ENCODE data around the gene ERCC8. TPM values are rescaled to one million over a fixed set of nuclear protein-coding genes. Genes with fewer than 3 reads are reported as not detected.
A peak's percentile ranks its signal among the peaks of the same experiment; 100 is the strongest.

ERCC8 gene
- total and polyA plus RNA-seq, 9 of the 15 experiments (the other 6 are each of a cell fraction or from before 2014, with no cell fraction given): 10.1 to 41.8 (median 24.4) TPM

GRCh38 chr5:60961685-60962084, 16.8 kb upstream of the ERCC8 start (continued):
- TF ChIP-seq, protein P1, sequence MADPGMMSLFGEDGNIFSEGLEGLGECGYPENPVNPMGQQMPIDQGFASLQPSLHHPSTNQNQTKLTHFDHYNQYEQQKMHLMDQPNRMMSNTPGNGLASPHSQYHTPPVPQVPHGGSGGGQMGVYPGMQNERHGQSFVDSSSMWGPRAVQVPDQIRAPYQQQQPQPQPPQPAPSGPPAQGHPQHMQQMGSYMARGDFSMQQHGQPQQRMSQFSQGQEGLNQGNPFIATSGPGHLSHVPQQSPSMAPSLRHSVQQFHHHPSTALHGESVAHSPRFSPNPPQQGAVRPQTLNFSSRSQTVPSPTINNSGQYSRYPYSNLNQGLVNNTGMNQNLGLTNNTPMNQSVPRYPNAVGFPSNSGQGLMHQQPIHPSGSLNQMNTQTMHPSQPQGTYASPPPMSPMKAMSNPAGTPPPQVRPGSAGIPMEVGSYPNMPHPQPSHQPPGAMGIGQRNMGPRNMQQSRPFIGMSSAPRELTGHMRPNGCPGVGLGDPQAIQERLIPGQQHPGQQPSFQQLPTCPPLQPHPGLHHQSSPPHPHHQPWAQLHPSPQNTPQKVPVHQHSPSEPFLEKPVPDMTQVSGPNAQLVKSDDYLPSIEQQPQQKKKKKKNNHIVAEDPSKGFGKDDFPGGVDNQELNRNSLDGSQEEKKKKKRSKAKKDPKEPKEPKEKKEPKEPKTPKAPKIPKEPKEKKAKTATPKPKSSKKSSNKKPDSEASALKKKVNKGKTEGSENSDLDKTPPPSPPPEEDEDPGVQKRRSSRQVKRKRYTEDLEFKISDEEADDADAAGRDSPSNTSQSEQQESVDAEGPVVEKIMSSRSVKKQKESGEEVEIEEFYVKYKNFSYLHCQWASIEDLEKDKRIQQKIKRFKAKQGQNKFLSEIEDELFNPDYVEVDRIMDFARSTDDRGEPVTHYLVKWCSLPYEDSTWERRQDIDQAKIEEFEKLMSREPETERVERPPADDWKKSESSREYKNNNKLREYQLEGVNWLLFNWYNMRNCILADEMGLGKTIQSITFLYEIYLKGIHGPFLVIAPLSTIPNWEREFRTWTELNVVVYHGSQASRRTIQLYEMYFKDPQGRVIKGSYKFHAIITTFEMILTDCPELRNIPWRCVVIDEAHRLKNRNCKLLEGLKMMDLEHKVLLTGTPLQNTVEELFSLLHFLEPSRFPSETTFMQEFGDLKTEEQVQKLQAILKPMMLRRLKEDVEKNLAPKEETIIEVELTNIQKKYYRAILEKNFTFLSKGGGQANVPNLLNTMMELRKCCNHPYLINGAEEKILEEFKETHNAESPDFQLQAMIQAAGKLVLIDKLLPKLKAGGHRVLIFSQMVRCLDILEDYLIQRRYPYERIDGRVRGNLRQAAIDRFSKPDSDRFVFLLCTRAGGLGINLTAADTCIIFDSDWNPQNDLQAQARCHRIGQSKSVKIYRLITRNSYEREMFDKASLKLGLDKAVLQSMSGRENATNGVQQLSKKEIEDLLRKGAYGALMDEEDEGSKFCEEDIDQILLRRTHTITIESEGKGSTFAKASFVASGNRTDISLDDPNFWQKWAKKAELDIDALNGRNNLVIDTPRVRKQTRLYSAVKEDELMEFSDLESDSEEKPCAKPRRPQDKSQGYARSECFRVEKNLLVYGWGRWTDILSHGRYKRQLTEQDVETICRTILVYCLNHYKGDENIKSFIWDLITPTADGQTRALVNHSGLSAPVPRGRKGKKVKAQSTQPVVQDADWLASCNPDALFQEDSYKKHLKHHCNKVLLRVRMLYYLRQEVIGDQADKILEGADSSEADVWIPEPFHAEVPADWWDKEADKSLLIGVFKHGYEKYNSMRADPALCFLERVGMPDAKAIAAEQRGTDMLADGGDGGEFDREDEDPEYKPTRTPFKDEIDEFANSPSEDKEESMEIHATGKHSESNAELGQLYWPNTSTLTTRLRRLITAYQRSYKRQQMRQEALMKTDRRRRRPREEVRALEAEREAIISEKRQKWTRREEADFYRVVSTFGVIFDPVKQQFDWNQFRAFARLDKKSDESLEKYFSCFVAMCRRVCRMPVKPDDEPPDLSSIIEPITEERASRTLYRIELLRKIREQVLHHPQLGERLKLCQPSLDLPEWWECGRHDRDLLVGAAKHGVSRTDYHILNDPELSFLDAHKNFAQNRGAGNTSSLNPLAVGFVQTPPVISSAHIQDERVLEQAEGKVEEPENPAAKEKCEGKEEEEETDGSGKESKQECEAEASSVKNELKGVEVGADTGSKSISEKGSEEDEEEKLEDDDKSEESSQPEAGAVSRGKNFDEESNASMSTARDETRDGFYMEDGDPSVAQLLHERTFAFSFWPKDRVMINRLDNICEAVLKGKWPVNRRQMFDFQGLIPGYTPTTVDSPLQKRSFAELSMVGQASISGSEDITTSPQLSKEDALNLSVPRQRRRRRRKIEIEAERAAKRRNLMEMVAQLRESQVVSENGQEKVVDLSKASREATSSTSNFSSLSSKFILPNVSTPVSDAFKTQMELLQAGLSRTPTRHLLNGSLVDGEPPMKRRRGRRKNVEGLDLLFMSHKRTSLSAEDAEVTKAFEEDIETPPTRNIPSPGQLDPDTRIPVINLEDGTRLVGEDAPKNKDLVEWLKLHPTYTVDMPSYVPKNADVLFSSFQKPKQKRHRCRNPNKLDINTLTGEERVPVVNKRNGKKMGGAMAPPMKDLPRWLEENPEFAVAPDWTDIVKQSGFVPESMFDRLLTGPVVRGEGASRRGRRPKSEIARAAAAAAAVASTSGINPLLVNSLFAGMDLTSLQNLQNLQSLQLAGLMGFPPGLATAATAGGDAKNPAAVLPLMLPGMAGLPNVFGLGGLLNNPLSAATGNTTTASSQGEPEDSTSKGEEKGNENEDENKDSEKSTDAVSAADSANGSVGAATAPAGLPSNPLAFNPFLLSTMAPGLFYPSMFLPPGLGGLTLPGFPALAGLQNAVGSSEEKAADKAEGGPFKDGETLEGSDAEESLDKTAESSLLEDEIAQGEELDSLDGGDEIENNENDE (IDR thresholded peaks at IDR 0.05; ENCODE audit: low read depth, low read length): no peak
- TF ChIP-seq, protein P2, sequence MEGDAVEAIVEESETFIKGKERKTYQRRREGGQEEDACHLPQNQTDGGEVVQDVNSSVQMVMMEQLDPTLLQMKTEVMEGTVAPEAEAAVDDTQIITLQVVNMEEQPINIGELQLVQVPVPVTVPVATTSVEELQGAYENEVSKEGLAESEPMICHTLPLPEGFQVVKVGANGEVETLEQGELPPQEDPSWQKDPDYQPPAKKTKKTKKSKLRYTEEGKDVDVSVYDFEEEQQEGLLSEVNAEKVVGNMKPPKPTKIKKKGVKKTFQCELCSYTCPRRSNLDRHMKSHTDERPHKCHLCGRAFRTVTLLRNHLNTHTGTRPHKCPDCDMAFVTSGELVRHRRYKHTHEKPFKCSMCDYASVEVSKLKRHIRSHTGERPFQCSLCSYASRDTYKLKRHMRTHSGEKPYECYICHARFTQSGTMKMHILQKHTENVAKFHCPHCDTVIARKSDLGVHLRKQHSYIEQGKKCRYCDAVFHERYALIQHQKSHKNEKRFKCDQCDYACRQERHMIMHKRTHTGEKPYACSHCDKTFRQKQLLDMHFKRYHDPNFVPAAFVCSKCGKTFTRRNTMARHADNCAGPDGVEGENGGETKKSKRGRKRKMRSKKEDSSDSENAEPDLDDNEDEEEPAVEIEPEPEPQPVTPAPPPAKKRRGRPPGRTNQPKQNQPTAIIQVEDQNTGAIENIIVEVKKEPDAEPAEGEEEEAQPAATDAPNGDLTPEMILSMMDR (IDR thresholded peaks at IDR 0.05 in 2 of 3, conservative IDR thresholded peaks at IDR 0.05 in 1 of 3; ENCODE audit: insufficient read depth in 2 of 3, low read depth in 1 of 3, low read length in 3 of 3): no peak
- TF ChIP-seq, protein P3, sequence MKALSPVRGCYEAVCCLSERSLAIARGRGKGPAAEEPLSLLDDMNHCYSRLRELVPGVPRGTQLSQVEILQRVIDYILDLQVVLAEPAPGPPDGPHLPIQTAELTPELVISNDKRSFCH (CRISPR knock-in tag; IDR thresholded peaks at IDR 0.05): no peak
- TF ChIP-seq, protein P3 (tag; IDR thresholded peaks at IDR 0.05): no peak
- TF ChIP-seq EP300 (IDR thresholded peaks at IDR 0.05; ENCODE audit: low read length): peak; percentile 26; the same call in 1 of the 2 replicates
- TF ChIP-seq NFATC3 (IDR thresholded peaks at IDR 0.05): no peak
- TF ChIP-seq ZNF583 (CRISPR knock-in tag; IDR thresholded peaks at IDR 0.05): no peak
- TF ChIP-seq EP400 (IDR thresholded peaks at IDR 0.05): 0 out of 2 replicates have a peak, but pooled peaks have one; percentile 24
- TF ChIP-seq PBX2 (CRISPR knock-in tag; IDR thresholded peaks at IDR 0.05; ENCODE audit: low read depth): no peak
- peak; percentile 43 for TF ChIP-seq PBX2 (tag; conservative IDR thresholded peaks at IDR 0.05; ENCODE audit: low read depth)
- TF ChIP-seq, protein P4, sequence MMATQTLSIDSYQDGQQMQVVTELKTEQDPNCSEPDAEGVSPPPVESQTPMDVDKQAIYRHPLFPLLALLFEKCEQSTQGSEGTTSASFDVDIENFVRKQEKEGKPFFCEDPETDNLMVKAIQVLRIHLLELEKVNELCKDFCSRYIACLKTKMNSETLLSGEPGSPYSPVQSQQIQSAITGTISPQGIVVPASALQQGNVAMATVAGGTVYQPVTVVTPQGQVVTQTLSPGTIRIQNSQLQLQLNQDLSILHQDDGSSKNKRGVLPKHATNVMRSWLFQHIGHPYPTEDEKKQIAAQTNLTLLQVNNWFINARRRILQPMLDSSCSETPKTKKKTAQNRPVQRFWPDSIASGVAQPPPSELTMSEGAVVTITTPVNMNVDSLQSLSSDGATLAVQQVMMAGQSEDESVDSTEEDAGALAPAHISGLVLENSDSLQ (IDR thresholded peaks at IDR 0.05): peak; percentile 87

Data from K562 (cell line).